Suprapubic skin (tissue), 4 donors: ENCODE results near the gene AVPI1.

Experiments used
- CTCF ChIP-seq, 2 donors: fragments of 200-600 bp in 1 of 2; fragments of 450-650 bp in 1 of 2; sonication (generic) in 1 of 2; IDR thresholded peaks; one replicate each; pipeline ENCODE4 v1.5.1; 2016 to 2019; ENCODE audit warnings: antibody characterized with exemption in 2 of 2, mild to moderate bottlenecking in 1 of 2, moderate library complexity in 1 of 2
- EP300 ChIP-seq: sonication (generic); formaldehyde crosslinking; IDR thresholded peaks from one replicate; pipeline ENCODE4 v1.6.1; 2017; ENCODE audit warnings: antibody characterized with exemption
- POLR2A ChIP-seq, 2 donors: fragments of 450-650 bp; IDR thresholded peaks; one replicate each; pipeline ENCODE4 v1.6.1; 2017; ENCODE audit warnings: antibody characterized with exemption in 2 of 2, mild to moderate bottlenecking in 2 of 2, moderate library complexity in 2 of 2
- POLR2AphosphoS5 ChIP-seq, 3 donors: sonication (generic); formaldehyde crosslinking; IDR thresholded peaks; one replicate each; pipeline ENCODE4 v1.6.1; 2017; ENCODE audit warnings: antibody characterized with exemption in 3 of 3

GRCh38 chr10:97717627-97718026, 30.6 kb upstream of the AVPI1 start:
- TF ChIP-seq POLR2A (IDR thresholded peaks at IDR 0.05): no peak
- no peak for TF ChIP-seq CTCF (IDR thresholded peaks at IDR 0.05)
- no peak for TF ChIP-seq POLR2AphosphoS5 (IDR thresholded peaks at IDR 0.05)
- no peak for TF ChIP-seq EP300
